Tibial artery (tissue), 4 donors: ENCODE measurements around the gene SLC15A3.
A peak's percentile ranks its signal among the peaks of the same experiment; 100 is the strongest.

ENCODE experiments used
- DNase-seq, 2 donors: peaks; one replicate each; pipeline ENCODE4 v3.0.0-alpha.2; 2019
- H3K27ac ChIP-seq, 2 donors: fragments of 200-600 bp; sonication (generic) in 1 of 2; 1 replicate in 1 of 2; 2 replicates in 1 of 2; pipeline ENCODE4 v1.5.1; 2018 to 2019; ENCODE audit warnings: mild to moderate bottlenecking in 1 of 2
- H3K27me3 ChIP-seq, 2 donors: fragments of 200-600 bp; sonication (generic) in 1 of 2; one replicate each; pipeline versions ENCODE4 v1.5.1 to v1.6.0; 2016 to 2019
- H3K36me3 ChIP-seq, 3 donors: fragments of 200-600 bp; sonication (generic) in 2 of 3; one replicate each; pipeline ENCODE4 v1.5.1; 2016 to 2019; ENCODE audit warnings: mild to moderate bottlenecking in 2 of 3
- H3K4me1 ChIP-seq, 4 donors: fragments of 200-600 bp; sonication (generic) in 2 of 4; 1 replicate in 3 of 4; 2 replicates in 1 of 4; pipeline ENCODE4 v1.5.1; 2016 to 2019
- H3K4me3 ChIP-seq, 2 donors: fragments of 200-600 bp; sonication (generic) in 1 of 2; 1 replicate in 1 of 2; 2 replicates in 1 of 2; pipeline ENCODE4 v1.5.1; 2018 to 2019; ENCODE audit warnings: mild to moderate bottlenecking in 2 of 2
- H3K9me3 ChIP-seq, 3 donors: fragments of 200-600 bp; sonication (generic) in 1 of 3; one replicate each; pipeline ENCODE4 v1.5.1; 2016 to 2019
- CTCF ChIP-seq, 2 experiments: fragments of 200-600 bp in 1 of 2; fragments of 450-650 bp in 1 of 2; IDR thresholded peaks; one replicate each; pipeline ENCODE4 v1.5.1; 2017 to 2019; ENCODE audit warnings: antibody characterized with exemption in 2 of 2, mild to moderate bottlenecking in 1 of 2, moderate library complexity in 1 of 2
- intact Hi-C: fragments of 100-400 bp; cut with DNase I; formaldehyde crosslinking; loops from one replicate; pipeline ENCODE4 v1.15.0; 2023; ENCODE audit warnings: low total_unique reads

Gene SLC15A3

GRCh38 chr11:60908803-60909202 lies 43.2 kb downstream of the SLC15A3 start:
- Histone ChIP-seq H3K9me3 (no peaks in the 10 kb centered on the region), H3K36me3 (peaks cover 0 to under 1% (median 0%) of the 10 kb centered on the region in 3 donors), H3K4me1 (peaks cover 0 to 35% (median 25%) of the 10 kb centered on the region in 4 donors), H3K4me3 (no peak overlapping the region), H3K27me3 (no peaks in the 10 kb centered on the region), H3K27ac (no peak overlapping the region)
- no peak for DNase-seq
- intact Hi-C loops = no loop called here
- TF ChIP-seq CTCF (IDR thresholded peaks at IDR 0.05) = no peak

- H3K4me1 ChIP-seq = peaks cover 0 to 27% (median 18%) of the 10 kb centered on the region in 4 donors
- H3K4me3 ChIP-seq = peak within 1 kb of the TSS; percentile 85 to 95
- peak; percentile 97 to 99 for DNase-seq
- H3K9me3 ChIP-seq = no peaks in the 10 kb centered on the region
- intact Hi-C loops = no loop called here
- H3K36me3 ChIP-seq = peaks cover 16 to 25% (median 23%) of the 10 kb centered on the region in 3 donors
- no peaks in the 10 kb centered on the region for H3K27me3 ChIP-seq
- peak within 1 kb of the TSS; percentile 94 to 95 for H3K27ac ChIP-seq
- TF ChIP-seq CTCF (IDR thresholded peaks at IDR 0.05) = no peak
Measured at GRCh38 chr11:60906132-60906972, 45.6 kb downstream of the SLC15A3 start, which contains the start of gene PRPF19. TSS of gene PRPF19 (minus strand) at chr11:60906585. CDS start at chr11:60906382, 203 bp downstream.

- TF ChIP-seq CTCF (IDR thresholded peaks at IDR 0.05) = no peak
- H3K27me3 ChIP-seq = no peaks in the 10 kb centered on the region
- peaks cover 23 to 32% (median 30%) of the 10 kb centered on the region in 3 donors for H3K36me3 ChIP-seq
- intact Hi-C loops = no loop called here
- peak overlapping the region; percentile 85 to 95 for H3K4me3 ChIP-seq
- peak overlapping the region; percentile 94 to 95 for H3K27ac ChIP-seq
- peaks cover 0 to 27% (median 18%) of the 10 kb centered on the region in 4 donors for H3K4me1 ChIP-seq
- no peaks in the 10 kb centered on the region for H3K9me3 ChIP-seq
- DNase-seq = no peak
Measured at GRCh38 chr11:60905551-60906113, 46.3 kb downstream of the SLC15A3 start.

- Histone ChIP-seq H3K27me3 (no peaks in the 10 kb centered on the region), H3K9me3 (no peaks in the 10 kb centered on the region), H3K27ac (peak overlapping the region in 1 of 2 donors; percentile 94), H3K4me3 (peak overlapping the region; percentile 85 to 95), H3K36me3 (peaks cover 28 to 38% (median 36%) of the 10 kb centered on the region in 3 donors), H3K4me1 (peaks cover 0 to 27% (median 18%) of the 10 kb centered on the region in 4 donors)
- intact Hi-C loops = no loop called here
- DNase-seq = no peak
- TF ChIP-seq CTCF (IDR thresholded peaks at IDR 0.05) = no peak
Measured at GRCh38 chr11:60905047-60905446, 46.9 kb downstream of the SLC15A3 start.

- Histone ChIP-seq H3K4me3 (no peak overlapping the region), H3K36me3 (peaks cover 42 to 60% (median 56%) of the 10 kb centered on the region in 3 donors), H3K4me1 (peaks cover 0 to 27% (median 18%) of the 10 kb centered on the region in 4 donors), H3K27ac (no peak overlapping the region), H3K9me3 (no peaks in the 10 kb centered on the region), H3K27me3 (no peaks in the 10 kb centered on the region)
- TF ChIP-seq CTCF (IDR thresholded peaks at IDR 0.05) = no peak
- no peak for DNase-seq
- intact Hi-C loops = no loop called here
Measured at GRCh38 chr11:60902625-60903024, 49.4 kb downstream of the SLC15A3 start.
